Ascending aorta (tissue), 2 donors: ENCODE data around the gene PRR14L. TPM values are rescaled to one million over a fixed set of nuclear protein-coding genes. Genes with fewer than 3 reads are reported as not detected.

ENCODE experiments used
- DNase-seq, 2 donors: peaks; one replicate each; pipeline ENCODE4 v3.0.0-alpha.2; 2019; ENCODE audit warnings: low spot score in 2 of 2
- H3K27ac ChIP-seq, 2 donors: fragments of 200-600 bp; sonication (generic); one replicate each; pipeline ENCODE4 v1.5.1; 2016 to 2017; ENCODE audit warnings: mild to moderate bottlenecking in 1 of 2
- H3K27me3 ChIP-seq: fragments of 200-600 bp; sonication (generic); one replicate; pipeline ENCODE4 v1.5.1; 2017
- H3K36me3 ChIP-seq, 2 donors: fragments of 200-600 bp; sonication (generic); one replicate each; pipeline ENCODE4 v1.5.1; 2016
- H3K4me1 ChIP-seq, 2 donors: fragments of 200-600 bp; sonication (generic); one replicate each; pipeline ENCODE4 v1.5.1; 2016 to 2017; ENCODE audit warnings: mild to moderate bottlenecking in 1 of 2
- H3K4me3 ChIP-seq, 2 donors: fragments of 200-600 bp; sonication (generic); one replicate each; pipeline ENCODE4 v1.5.1; 2016 to 2017; ENCODE audit warnings: mild to moderate bottlenecking in 1 of 2
- H3K9me3 ChIP-seq, 2 donors: fragments of 200-600 bp; sonication (generic); one replicate each; pipeline ENCODE4 v1.5.1; 2016
- intact Hi-C: fragments of 100-400 bp; cut with DNase I; formaldehyde crosslinking; loops from one replicate; pipeline ENCODE4 v1.15.1; 2023
- total RNA-seq: library from RNA; depleted of rRNA; stranded (reverse); fragments of >200 nt; gene quantifications from one replicate; pipeline ENCODE4 v1.1.0, GENCODE V29; 2016
- TF ChIP-seq, protein P1 (sequence below), 3 experiments: fragments of 200-600 bp in 2 of 3; fragments of 450-650 bp in 1 of 3; sonication (generic) in 2 of 3; IDR thresholded peaks; one replicate each; pipeline ENCODE4 v1.5.1; 2016 to 2019; ENCODE audit warnings: antibody characterized with exemption in 3 of 3, mild to moderate bottlenecking in 1 of 3, moderate library complexity in 1 of 3

Gene PRR14L
- total RNA-seq, 1 donor from 2014 or later = 17.2 TPM

DNA sequence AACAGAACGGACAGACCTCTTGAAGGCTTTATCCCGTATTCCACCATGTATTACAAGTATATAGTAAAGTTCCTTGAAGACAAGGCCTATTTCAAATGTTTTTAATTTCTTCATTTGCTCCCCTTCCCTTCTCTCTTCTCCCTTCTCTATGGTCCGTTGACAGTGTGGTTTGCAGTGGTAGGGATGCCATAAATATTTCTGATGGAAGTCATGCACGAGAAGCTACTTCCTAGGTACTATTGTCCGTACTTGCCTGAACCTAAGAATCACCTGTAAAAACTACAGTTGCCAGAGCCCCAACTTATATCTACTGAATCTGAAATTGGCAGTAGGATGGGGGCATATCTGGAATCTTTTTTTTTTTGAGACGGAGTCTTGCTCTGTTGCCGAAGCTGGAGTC lies 90.7 kb downstream of the PRR14L start:
- Histone ChIP-seq H3K27me3 (no peaks in the 10 kb centered on the region), H3K4me1 (peaks cover 6% of the 10 kb centered on the region in 2 donors), H3K36me3 (no peaks in the 10 kb centered on the region), H3K9me3 (no peaks in the 10 kb centered on the region), H3K27ac (no peak overlapping the region), H3K4me3 (no peak overlapping the region)
- DNase-seq = no peak
- intact Hi-C loops = no loop called here
- TF ChIP-seq, protein P1, sequence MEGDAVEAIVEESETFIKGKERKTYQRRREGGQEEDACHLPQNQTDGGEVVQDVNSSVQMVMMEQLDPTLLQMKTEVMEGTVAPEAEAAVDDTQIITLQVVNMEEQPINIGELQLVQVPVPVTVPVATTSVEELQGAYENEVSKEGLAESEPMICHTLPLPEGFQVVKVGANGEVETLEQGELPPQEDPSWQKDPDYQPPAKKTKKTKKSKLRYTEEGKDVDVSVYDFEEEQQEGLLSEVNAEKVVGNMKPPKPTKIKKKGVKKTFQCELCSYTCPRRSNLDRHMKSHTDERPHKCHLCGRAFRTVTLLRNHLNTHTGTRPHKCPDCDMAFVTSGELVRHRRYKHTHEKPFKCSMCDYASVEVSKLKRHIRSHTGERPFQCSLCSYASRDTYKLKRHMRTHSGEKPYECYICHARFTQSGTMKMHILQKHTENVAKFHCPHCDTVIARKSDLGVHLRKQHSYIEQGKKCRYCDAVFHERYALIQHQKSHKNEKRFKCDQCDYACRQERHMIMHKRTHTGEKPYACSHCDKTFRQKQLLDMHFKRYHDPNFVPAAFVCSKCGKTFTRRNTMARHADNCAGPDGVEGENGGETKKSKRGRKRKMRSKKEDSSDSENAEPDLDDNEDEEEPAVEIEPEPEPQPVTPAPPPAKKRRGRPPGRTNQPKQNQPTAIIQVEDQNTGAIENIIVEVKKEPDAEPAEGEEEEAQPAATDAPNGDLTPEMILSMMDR (IDR thresholded peaks at IDR 0.05) = no peak

DNA sequence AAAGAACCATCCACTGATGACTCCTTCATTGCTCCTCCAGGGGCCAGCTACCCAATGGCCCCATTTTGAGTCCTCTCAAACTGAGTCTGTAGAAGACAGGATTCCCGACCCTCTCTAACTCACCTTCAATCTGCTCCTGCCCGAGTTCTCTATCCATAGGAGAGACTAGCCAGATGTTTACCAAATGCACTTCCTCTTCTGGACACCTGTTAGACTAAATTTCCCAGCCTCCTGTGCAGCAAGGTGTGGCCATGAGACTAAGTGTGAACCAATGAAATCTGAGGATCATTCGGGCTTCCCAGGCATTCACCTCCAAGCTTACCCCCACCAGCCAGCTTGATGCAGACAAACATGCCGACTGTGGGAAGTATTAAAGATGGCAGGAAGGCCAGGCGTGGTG lies 95.5 kb downstream of the PRR14L start:
- H3K9me3 ChIP-seq = no peaks in the 10 kb centered on the region
- H3K4me1 ChIP-seq = no peaks in the 10 kb centered on the region
- H3K36me3 ChIP-seq = peaks cover 0 to 8% of the 10 kb centered on the region in 2 donors
- H3K27me3 ChIP-seq = no peaks in the 10 kb centered on the region
- DNase-seq = no peak
- no peak overlapping the region for H3K27ac ChIP-seq
- H3K4me3 ChIP-seq = no peak overlapping the region
- intact Hi-C loops = no loop called here
- TF ChIP-seq, protein P1 (IDR thresholded peaks at IDR 0.05) = no peak

DNA sequence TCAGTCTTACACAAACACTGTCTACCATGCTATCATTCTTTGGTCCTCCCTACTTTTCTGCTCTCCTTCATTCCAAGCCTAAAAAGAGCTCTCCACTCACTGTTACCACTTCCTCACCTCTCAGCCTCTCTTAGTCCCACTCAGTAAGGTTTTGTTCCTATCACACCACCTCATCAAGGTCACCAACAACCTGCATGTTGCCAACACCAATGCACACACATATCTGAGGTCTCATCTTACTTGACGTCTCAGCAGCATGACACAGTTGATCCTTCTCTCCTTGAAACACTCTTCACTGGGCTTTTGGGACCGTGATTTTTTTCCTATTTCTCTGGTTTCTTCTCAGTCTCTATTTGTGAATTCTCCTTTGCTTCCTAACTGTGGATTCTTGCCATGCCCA lies 96.0 kb downstream of the PRR14L start:
- Histone ChIP-seq H3K27me3 (no peaks in the 10 kb centered on the region), H3K27ac (no peak overlapping the region), H3K4me1 (no peaks in the 10 kb centered on the region), H3K4me3 (no peak overlapping the region), H3K36me3 (peaks cover 0 to 13% of the 10 kb centered on the region in 2 donors), H3K9me3 (no peaks in the 10 kb centered on the region)
- TF ChIP-seq, protein P1 (IDR thresholded peaks at IDR 0.05) = no peak
- DNase-seq = no peak
- intact Hi-C loops = no loop called here

GRCh38 chr22:31652911-31653684 lies 96.8 kb downstream of the PRR14L start:
- DNase-seq = no peak
- TF ChIP-seq, protein P1 (IDR thresholded peaks at IDR 0.05) = no peak
- Histone ChIP-seq H3K9me3 (no peaks in the 10 kb centered on the region), H3K27ac (no peak overlapping the region), H3K27me3 (no peaks in the 10 kb centered on the region), H3K4me3 (no peak overlapping the region), H3K4me1 (no peaks in the 10 kb centered on the region), H3K36me3 (peaks cover 3 to 19% of the 10 kb centered on the region in 2 donors)
- intact Hi-C loops = no loop called here

- intact Hi-C loops = no loop called here
- Histone ChIP-seq H3K27ac (no peak overlapping the region), H3K27me3 (no peaks in the 10 kb centered on the region)
Measured at GRCh38 chr22:31652088-31652487, 97.8 kb downstream of the PRR14L start.

More at GRCh38 chr22:31652088-31652487, 97.8 kb downstream of the PRR14L start:
- Histone ChIP-seq H3K36me3 (peaks cover 9 to 29% of the 10 kb centered on the region in 2 donors), H3K4me3 (no peak overlapping the region), H3K9me3 (no peaks in the 10 kb centered on the region), H3K4me1 (no peaks in the 10 kb centered on the region)
- TF ChIP-seq, protein P1 (IDR thresholded peaks at IDR 0.05) = no peak
- no peak for DNase-seq
